HEK293 (cell line): ENCODE data around the gene MED4.

Source experiments
- KLF10 ChIP-seq: fragments of 450-650 bp; IDR thresholded peaks from 2 replicates; pipeline ENCODE4 v1.5.1; 2018; ENCODE audit warnings: missing biosample characterization, mild to moderate bottlenecking, missing genetic modification characterization
- PRDM10 ChIP-seq: fragments of 450-650 bp; formaldehyde crosslinking; IDR thresholded peaks from 2 replicates; pipeline ENCODE4 v1.5.1; 2016; ENCODE audit warnings: missing biosample characterization, missing genetic modification characterization
- TRIM28 ChIP-seq: IDR thresholded peaks from 2 replicates; pipeline ENCODE4 v1.6.1; 2011; ENCODE audit warnings: low read length, control low read depth, borderline replicate concordance
- YY1 ChIP-seq: fragments of 450-650 bp; formaldehyde crosslinking; IDR thresholded peaks from 2 replicates; pipeline ENCODE4 v1.5.1; 2018; ENCODE audit warnings: missing biosample characterization, missing genetic modification characterization
- ZNF280C ChIP-seq: fragments of 450-650 bp; formaldehyde crosslinking; IDR thresholded peaks from 2 replicates; pipeline ENCODE4 v1.5.1; 2016; ENCODE audit warnings: missing biosample characterization, missing genetic modification characterization
- ZNF292 ChIP-seq: fragments of 450-650 bp; formaldehyde crosslinking; IDR thresholded peaks from 2 replicates; pipeline ENCODE4 v1.5.1; 2016; ENCODE audit warnings: low read depth, missing biosample characterization, missing genetic modification characterization, borderline replicate concordance
- ZNF354C ChIP-seq: fragments of 450-650 bp; formaldehyde crosslinking; IDR thresholded peaks from 2 replicates; pipeline ENCODE4 v1.5.1; 2016; ENCODE audit warnings: missing biosample characterization, missing genetic modification characterization, low read depth, borderline replicate concordance
- ZNF501 ChIP-seq: fragments of 450-650 bp; formaldehyde crosslinking; IDR thresholded peaks from 2 replicates; pipeline ENCODE4 v1.5.1; 2016; ENCODE audit warnings: missing biosample characterization, missing genetic modification characterization
- ZNF548 ChIP-seq: fragments of 450-650 bp; formaldehyde crosslinking; IDR thresholded peaks from 2 replicates; pipeline ENCODE4 v1.5.1; 2016; ENCODE audit warnings: missing biosample characterization, missing genetic modification characterization
- ZNF677 ChIP-seq: fragments of 450-650 bp; IDR thresholded peaks from 2 replicates; pipeline ENCODE4 v1.5.0; 2018; ENCODE audit warnings: missing biosample characterization, mild to moderate bottlenecking, missing genetic modification characterization, moderate library complexity
- ZNF830 ChIP-seq: fragments of 450-650 bp; IDR thresholded peaks from 2 replicates; pipeline ENCODE4 v1.5.0; 2018; ENCODE audit warnings: missing biosample characterization, missing genetic modification characterization, low read depth, mild to moderate bottlenecking, moderate library complexity
- ZSCAN4 ChIP-seq: fragments of 450-650 bp; formaldehyde crosslinking; IDR thresholded peaks from 2 replicates; pipeline ENCODE4 v1.5.1; 2017; ENCODE audit warnings: missing biosample characterization, missing genetic modification characterization
- TF ChIP-seq, protein P1 (sequence below): fragments of 450-650 bp; formaldehyde crosslinking; IDR thresholded peaks from 2 replicates; pipeline ENCODE4 v1.5.1; 2016; ENCODE audit warnings: missing biosample characterization, missing genetic modification characterization
- TF ChIP-seq, protein P2 (sequence below): fragments of 450-650 bp; formaldehyde crosslinking; IDR thresholded peaks from 2 replicates; pipeline ENCODE4 v1.5.1; 2016; ENCODE audit warnings: missing biosample characterization, missing genetic modification characterization

GRCh38 chr13:48028066-48028465 is 66.8 kb downstream of the MED4 start:
- TF ChIP-seq ZNF501 (tag by site-specific recombination) (no peak), YY1 (tag by site-specific recombination) (no peak), ZSCAN4 (tag by site-specific recombination) (no peak), ZNF830 (tag by site-specific recombination) (no peak), TRIM28 (no peak), KLF10 (no peak), PRDM10 (no peak), ZNF292 (tag by site-specific recombination) (no peak), ZNF354C (tag by site-specific recombination) (no peak), ZNF280C (tag by site-specific recombination) (no peak), ZNF548 (no peak), ZNF677 (tag by site-specific recombination) (no peak)
- TF ChIP-seq, protein P1, sequence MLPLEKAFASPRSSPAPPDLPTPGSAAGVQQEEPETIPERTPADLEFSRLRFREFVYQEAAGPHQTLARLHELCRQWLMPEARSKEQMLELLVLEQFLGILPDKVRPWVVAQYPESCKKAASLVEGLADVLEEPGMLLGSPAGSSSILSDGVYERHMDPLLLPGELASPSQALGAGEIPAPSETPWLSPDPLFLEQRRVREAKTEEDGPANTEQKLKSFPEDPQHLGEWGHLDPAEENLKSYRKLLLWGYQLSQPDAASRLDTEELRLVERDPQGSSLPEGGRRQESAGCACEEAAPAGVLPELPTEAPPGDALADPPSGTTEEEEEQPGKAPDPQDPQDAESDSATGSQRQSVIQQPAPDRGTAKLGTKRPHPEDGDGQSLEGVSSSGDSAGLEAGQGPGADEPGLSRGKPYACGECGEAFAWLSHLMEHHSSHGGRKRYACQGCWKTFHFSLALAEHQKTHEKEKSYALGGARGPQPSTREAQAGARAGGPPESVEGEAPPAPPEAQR (tag by site-specific recombination), result no peak
- TF ChIP-seq, protein P2, sequence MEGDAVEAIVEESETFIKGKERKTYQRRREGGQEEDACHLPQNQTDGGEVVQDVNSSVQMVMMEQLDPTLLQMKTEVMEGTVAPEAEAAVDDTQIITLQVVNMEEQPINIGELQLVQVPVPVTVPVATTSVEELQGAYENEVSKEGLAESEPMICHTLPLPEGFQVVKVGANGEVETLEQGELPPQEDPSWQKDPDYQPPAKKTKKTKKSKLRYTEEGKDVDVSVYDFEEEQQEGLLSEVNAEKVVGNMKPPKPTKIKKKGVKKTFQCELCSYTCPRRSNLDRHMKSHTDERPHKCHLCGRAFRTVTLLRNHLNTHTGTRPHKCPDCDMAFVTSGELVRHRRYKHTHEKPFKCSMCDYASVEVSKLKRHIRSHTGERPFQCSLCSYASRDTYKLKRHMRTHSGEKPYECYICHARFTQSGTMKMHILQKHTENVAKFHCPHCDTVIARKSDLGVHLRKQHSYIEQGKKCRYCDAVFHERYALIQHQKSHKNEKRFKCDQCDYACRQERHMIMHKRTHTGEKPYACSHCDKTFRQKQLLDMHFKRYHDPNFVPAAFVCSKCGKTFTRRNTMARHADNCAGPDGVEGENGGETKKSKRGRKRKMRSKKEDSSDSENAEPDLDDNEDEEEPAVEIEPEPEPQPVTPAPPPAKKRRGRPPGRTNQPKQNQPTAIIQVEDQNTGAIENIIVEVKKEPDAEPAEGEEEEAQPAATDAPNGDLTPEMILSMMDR (tag by site-specific recombination), result no peak
